HEK293 (cell line): ENCODE data around the gene DENND5A.

Experiments used
- CTCF ChIA-PET: fragments of 350-600 bp; formaldehyde crosslinking; extraction: SDS; loops from one replicate; lab custom pipeline; 2021; ENCODE audit warnings: antibody characterized with exemption; lab: Yijun Ruan, JAX
- POLR2A ChIA-PET: fragments of 300-600 bp; formaldehyde crosslinking; extraction: SDS; loops from one replicate; lab custom pipeline; 2020; ENCODE audit warnings: antibody characterized with exemption, inconsistent platforms; lab: Yijun Ruan, JAX
- H3K27ac ChIP-seq: fragments of 200-500 bp; sonication (Bioruptor generic); 2 replicates; pipeline ENCODE4 v1.5.1; 2014; ENCODE audit warnings: low read depth, low read length, control low read depth, inconsistent platforms; ENCODE audit errors: extremely low read depth
- H3K36me3 ChIP-seq, 2 experiments: fragments of 200-500 bp in 1 of 2; sonication (Bioruptor generic) in 1 of 2; 1 replicate in 1 of 2; 2 replicates in 1 of 2; pipeline ENCODE4 v1.5.1; 2014 to 2017; ENCODE audit warnings: inconsistent platforms in 2 of 2, low read length in 2 of 2; ENCODE audit not compliant: control insufficient read depth in 2 of 2, insufficient read depth in 1 of 2
- H3K4me1 ChIP-seq: fragments of 200-500 bp; sonication (Bioruptor generic); 2 replicates; pipeline ENCODE4 v1.5.1; 2014; ENCODE audit warnings: mild to moderate bottlenecking, low read length, inconsistent platforms; ENCODE audit not compliant: control insufficient read depth, insufficient read depth
- H3K4me3 ChIP-seq: 2 replicates; pipeline ENCODE4 v1.5.1; 2011; ENCODE audit warnings: low read depth, mild to moderate bottlenecking, control low read depth, low read length, moderate library complexity
- H3K9me3 ChIP-seq: fragments of 200-500 bp; sonication (Bioruptor generic); 2 replicates; pipeline ENCODE4 v1.5.1; 2014; ENCODE audit warnings: low read depth, low read length, inconsistent platforms; ENCODE audit not compliant: control insufficient read depth, insufficient read depth
- KLF8 ChIP-seq: fragments of 450-650 bp; formaldehyde crosslinking; IDR thresholded peaks from 2 replicates; pipeline ENCODE4 v1.5.1; 2016; ENCODE audit warnings: missing biosample characterization, missing genetic modification characterization
- OVOL3 ChIP-seq: fragments of 450-650 bp; formaldehyde crosslinking; IDR thresholded peaks from 2 replicates; pipeline ENCODE4 v1.5.1; 2016; ENCODE audit warnings: missing biosample characterization, missing genetic modification characterization
- SCRT1 ChIP-seq: fragments of 450-650 bp; formaldehyde crosslinking; IDR thresholded peaks from 2 replicates; pipeline ENCODE4 v1.5.1; 2016; ENCODE audit warnings: missing biosample characterization, missing genetic modification characterization, borderline replicate concordance
- ZIC2 ChIP-seq: fragments of 450-650 bp; formaldehyde crosslinking; IDR thresholded peaks from 2 replicates; pipeline ENCODE4 v1.5.1; 2016; ENCODE audit warnings: missing biosample characterization, missing genetic modification characterization
- ZNF112 ChIP-seq: fragments of 450-650 bp; formaldehyde crosslinking; IDR thresholded peaks from 2 replicates; pipeline ENCODE4 v1.5.0; 2017; ENCODE audit warnings: missing biosample characterization, missing genetic modification characterization
- ZNF341 ChIP-seq: fragments of 450-650 bp; formaldehyde crosslinking; IDR thresholded peaks from 2 replicates; pipeline ENCODE4; 2016; ENCODE audit warnings: low read depth, missing biosample characterization, missing genetic modification characterization
- ZNF354C ChIP-seq: fragments of 450-650 bp; formaldehyde crosslinking; IDR thresholded peaks from 2 replicates; pipeline ENCODE4 v1.5.1; 2016; ENCODE audit warnings: missing biosample characterization, missing genetic modification characterization, low read depth, borderline replicate concordance
- ZNF37A ChIP-seq: fragments of 450-650 bp; IDR thresholded peaks from 2 replicates; pipeline ENCODE4 v1.5.1; 2018; ENCODE audit warnings: missing biosample characterization, missing genetic modification characterization
- ZNF670 ChIP-seq: fragments of 450-650 bp; formaldehyde crosslinking; IDR thresholded peaks from 2 replicates; pipeline ENCODE4 v1.5.1; 2016; ENCODE audit warnings: missing biosample characterization, missing genetic modification characterization, low read depth
- ZNF747 ChIP-seq: fragments of 450-650 bp; formaldehyde crosslinking; IDR thresholded peaks from 2 replicates; pipeline ENCODE4 v1.5.1; 2016; ENCODE audit warnings: missing biosample characterization, missing genetic modification characterization
- ZXDB ChIP-seq: fragments of 450-650 bp; formaldehyde crosslinking; IDR thresholded peaks from 2 replicates; pipeline ENCODE4 v1.5.1; 2016; ENCODE audit warnings: missing biosample characterization, missing genetic modification characterization
- TF ChIP-seq, protein P1 (sequence below): fragments of 450-650 bp; formaldehyde crosslinking; IDR thresholded peaks from 2 replicates; pipeline ENCODE4 v1.5.1; 2016; ENCODE audit warnings: missing biosample characterization, missing genetic modification characterization
- TF ChIP-seq, protein P2 (sequence below): fragments of 450-650 bp; formaldehyde crosslinking; IDR thresholded peaks from 2 replicates; pipeline ENCODE4 v1.5.1; 2016; ENCODE audit warnings: missing biosample characterization, missing genetic modification characterization
- TF ChIP-seq, protein P3 (sequence below): IDR thresholded peaks from 2 replicates; pipeline ENCODE4 v1.6.1; 2011; ENCODE audit warnings: mild to moderate bottlenecking, low read depth, low read length, borderline replicate concordance
- TF ChIP-seq, protein P4 (sequence below): fragments of 450-650 bp; formaldehyde crosslinking; IDR thresholded peaks from 2 replicates; pipeline ENCODE4 v1.5.1; 2016; ENCODE audit warnings: missing biosample characterization, missing genetic modification characterization
- TF ChIP-seq, protein P5 (sequence below): fragments of 450-650 bp; formaldehyde crosslinking; IDR thresholded peaks from 2 replicates; pipeline ENCODE4 v1.5.1; 2016; ENCODE audit warnings: missing biosample characterization, missing genetic modification characterization

DENND5A gene

DNA sequence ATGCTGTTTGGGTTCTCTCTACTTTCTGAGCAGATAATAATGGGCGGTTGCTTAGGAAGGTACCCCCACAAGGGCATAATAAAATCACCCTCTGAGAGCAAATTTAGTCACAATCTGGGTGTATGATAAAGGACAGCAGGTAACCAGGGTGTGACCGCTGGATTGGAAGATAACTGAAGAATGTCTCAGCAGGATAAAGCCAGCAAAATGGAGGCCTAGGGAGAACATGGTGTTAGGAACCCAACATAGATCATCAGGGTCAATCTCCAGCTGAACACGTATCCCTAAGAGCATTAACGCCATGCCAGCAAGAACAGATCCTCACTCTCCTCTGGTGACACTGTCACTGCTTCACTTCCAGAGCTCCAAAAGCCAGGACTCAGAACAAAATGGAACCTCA lies 109.2 kb downstream of the DENND5A start:
- TF ChIP-seq, protein P1, sequence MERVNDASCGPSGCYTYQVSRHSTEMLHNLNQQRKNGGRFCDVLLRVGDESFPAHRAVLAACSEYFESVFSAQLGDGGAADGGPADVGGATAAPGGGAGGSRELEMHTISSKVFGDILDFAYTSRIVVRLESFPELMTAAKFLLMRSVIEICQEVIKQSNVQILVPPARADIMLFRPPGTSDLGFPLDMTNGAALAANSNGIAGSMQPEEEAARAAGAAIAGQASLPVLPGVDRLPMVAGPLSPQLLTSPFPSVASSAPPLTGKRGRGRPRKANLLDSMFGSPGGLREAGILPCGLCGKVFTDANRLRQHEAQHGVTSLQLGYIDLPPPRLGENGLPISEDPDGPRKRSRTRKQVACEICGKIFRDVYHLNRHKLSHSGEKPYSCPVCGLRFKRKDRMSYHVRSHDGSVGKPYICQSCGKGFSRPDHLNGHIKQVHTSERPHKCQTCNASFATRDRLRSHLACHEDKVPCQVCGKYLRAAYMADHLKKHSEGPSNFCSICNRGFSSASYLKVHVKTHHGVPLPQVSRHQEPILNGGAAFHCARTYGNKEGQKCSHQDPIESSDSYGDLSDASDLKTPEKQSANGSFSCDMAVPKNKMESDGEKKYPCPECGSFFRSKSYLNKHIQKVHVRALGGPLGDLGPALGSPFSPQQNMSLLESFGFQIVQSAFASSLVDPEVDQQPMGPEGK, result no peak
- TF ChIP-seq OVOL3 (tag by site-specific recombination) (no peak), ZIC2 (peak; percentile 87)
- TF ChIP-seq, protein P2, sequence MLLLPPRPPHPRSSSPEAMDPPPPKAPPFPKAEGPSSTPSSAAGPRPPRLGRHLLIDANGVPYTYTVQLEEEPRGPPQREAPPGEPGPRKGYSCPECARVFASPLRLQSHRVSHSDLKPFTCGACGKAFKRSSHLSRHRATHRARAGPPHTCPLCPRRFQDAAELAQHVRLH (tag by site-specific recombination), result no peak
- POLR2A ChIA-PET, result no interaction called here
- no peak overlapping the region for H3K27ac ChIP-seq
- CTCF ChIA-PET, result interaction anchor here (1.4 kb wide), 1 partner anchor 351 kb away, joined by 6 read pairs; no protein-coding TSS in a partner anchor
- H3K4me3 ChIP-seq, result no peak overlapping the region
- no peaks in the 10 kb centered on the region for H3K4me1 ChIP-seq
- no peaks in the 10 kb centered on the region for H3K9me3 ChIP-seq
- peaks cover 0 to 66% of the 10 kb centered on the region in 2 experiments; a peak in 2 of 3 replicates for H3K36me3 ChIP-seq

DNA sequence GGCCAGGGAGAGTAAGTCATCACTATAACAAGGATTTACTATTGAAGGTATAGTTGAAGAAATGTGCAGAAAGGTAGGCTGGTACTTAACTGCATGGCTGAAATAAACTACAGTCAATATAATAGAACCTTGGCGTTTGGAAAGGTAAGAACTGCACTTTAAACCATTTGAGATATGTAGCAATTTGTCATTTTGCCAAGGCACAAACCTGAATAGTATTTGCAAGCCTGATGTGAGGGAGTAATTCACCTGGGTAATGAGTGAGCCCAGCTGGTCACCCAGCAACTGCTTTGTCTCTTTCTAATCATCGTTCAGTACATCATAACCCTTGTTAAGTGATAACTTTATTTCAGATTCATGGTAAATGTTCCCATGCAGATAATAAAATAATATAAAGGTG lies 111.5 kb downstream of the DENND5A start:
- TF ChIP-seq, protein P3, sequence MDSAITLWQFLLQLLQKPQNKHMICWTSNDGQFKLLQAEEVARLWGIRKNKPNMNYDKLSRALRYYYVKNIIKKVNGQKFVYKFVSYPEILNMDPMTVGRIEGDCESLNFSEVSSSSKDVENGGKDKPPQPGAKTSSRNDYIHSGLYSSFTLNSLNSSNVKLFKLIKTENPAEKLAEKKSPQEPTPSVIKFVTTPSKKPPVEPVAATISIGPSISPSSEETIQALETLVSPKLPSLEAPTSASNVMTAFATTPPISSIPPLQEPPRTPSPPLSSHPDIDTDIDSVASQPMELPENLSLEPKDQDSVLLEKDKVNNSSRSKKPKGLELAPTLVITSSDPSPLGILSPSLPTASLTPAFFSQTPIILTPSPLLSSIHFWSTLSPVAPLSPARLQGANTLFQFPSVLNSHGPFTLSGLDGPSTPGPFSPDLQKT, result no peak
- TF ChIP-seq ZNF747 (no peak), ZNF37A (tag by site-specific recombination) (no peak), SCRT1 (tag by site-specific recombination) (no peak), KLF8 (no peak), ZNF354C (tag by site-specific recombination) (no peak), ZNF341 (no peak), ZNF670 (tag by site-specific recombination) (no peak), ZNF112 (no peak), ZXDB (tag by site-specific recombination) (no peak)
- TF ChIP-seq, protein P4, sequence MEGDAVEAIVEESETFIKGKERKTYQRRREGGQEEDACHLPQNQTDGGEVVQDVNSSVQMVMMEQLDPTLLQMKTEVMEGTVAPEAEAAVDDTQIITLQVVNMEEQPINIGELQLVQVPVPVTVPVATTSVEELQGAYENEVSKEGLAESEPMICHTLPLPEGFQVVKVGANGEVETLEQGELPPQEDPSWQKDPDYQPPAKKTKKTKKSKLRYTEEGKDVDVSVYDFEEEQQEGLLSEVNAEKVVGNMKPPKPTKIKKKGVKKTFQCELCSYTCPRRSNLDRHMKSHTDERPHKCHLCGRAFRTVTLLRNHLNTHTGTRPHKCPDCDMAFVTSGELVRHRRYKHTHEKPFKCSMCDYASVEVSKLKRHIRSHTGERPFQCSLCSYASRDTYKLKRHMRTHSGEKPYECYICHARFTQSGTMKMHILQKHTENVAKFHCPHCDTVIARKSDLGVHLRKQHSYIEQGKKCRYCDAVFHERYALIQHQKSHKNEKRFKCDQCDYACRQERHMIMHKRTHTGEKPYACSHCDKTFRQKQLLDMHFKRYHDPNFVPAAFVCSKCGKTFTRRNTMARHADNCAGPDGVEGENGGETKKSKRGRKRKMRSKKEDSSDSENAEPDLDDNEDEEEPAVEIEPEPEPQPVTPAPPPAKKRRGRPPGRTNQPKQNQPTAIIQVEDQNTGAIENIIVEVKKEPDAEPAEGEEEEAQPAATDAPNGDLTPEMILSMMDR (tag by site-specific recombination), result no peak
- TF ChIP-seq, protein P5, sequence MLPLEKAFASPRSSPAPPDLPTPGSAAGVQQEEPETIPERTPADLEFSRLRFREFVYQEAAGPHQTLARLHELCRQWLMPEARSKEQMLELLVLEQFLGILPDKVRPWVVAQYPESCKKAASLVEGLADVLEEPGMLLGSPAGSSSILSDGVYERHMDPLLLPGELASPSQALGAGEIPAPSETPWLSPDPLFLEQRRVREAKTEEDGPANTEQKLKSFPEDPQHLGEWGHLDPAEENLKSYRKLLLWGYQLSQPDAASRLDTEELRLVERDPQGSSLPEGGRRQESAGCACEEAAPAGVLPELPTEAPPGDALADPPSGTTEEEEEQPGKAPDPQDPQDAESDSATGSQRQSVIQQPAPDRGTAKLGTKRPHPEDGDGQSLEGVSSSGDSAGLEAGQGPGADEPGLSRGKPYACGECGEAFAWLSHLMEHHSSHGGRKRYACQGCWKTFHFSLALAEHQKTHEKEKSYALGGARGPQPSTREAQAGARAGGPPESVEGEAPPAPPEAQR (tag by site-specific recombination), result no peak
- POLR2A ChIA-PET, result interaction anchor here (0.6 kb wide), 1 partner anchor 157 kb away, joined by 3 read pairs; no protein-coding TSS in a partner anchor

More for the DNA sequence above, 111.5 kb downstream of the DENND5A start:
- CTCF ChIA-PET, result interaction anchor here (0.6 kb wide), 1 partner anchor 61 kb away, joined by 3 read pairs; no protein-coding TSS in a partner anchor
- no peaks in the 10 kb centered on the region for H3K4me1 ChIP-seq
- H3K4me3 ChIP-seq, result no peak overlapping the region
- H3K9me3 ChIP-seq, result no peaks in the 10 kb centered on the region
- H3K27ac ChIP-seq, result no peak overlapping the region
- peaks cover 0 to 67% of the 10 kb centered on the region in 2 experiments; a peak in 2 of 3 replicates for H3K36me3 ChIP-seq
